Fibroblast of pulmonary artery (primary cell): ENCODE results near the gene JAK3.

Experiments used
- DNase-seq: peaks from one replicate; pipeline ENCODE4 v3.0.0-alpha.2; 2010; ENCODE audit warnings: low read depth
- H3K4me3 ChIP-seq: replicated peaks from 2 replicates; pipeline ENCODE4 v1.5.1; 2011; ENCODE audit warnings: low read depth, mild to moderate bottlenecking, control low read depth, low read length, moderate library complexity
- CTCF ChIP-seq: IDR thresholded peaks from 2 replicates; pipeline ENCODE4 v1.5.1; 2011; ENCODE audit warnings: mild to moderate bottlenecking, control low read depth, low read length, inconsistent platforms; ENCODE audit errors: missing control alignments

JAK3 gene

DNA sequence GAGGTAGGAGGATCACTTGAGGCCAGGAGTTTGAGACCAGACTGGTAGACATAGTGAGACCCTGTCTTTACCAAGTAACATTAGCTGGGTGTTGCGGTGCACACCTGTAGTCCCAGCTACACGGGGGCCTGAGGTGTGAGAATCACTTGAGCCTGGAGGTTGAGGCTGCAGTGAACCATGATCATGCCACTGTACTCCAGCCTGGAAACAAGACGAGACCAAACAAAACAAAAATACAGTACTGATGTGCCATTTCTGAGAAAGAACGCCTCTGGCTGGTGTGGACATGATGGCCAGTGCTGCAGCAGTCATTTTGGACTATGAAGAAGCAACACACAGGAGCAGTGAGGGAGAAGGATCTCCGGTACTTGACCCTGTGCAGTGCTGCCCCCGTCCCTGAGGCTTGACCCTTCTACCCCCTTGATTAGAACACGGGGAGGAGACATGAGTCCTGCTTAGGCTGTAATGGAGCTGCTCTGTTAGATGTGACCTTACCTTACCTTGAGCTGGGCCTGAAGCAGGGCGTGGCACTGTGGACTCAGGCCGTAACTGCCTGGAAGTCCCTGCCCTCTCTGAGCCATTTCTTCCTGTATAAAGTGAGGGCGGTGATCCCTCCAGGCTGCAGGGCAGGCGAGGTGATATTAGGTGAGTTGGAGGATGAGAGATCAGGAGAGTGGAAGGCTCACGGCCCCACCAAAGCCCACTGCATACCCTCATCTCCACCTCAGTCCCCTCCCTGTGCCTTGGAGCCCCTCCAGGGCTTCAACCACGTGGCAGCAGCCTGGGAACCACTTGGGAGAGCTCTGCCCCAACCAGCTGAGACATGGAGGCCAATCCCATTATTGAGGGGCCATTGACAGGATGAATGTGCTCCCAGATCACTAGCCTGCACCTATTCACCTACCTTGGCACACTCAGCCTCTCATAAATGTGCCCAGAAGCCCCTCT, 17.9 kb upstream of the JAK3 start:
- no peak for TF ChIP-seq CTCF
- DNase-seq, result no peak
- H3K4me3 ChIP-seq, result no peak overlapping the region

GRCh38 chr19:17863520-17864182, 15.9 kb upstream of the JAK3 start:
- no peak for DNase-seq
- no peak for TF ChIP-seq CTCF
- H3K4me3 ChIP-seq, result no peak overlapping the region

- no peak for TF ChIP-seq CTCF
- H3K4me3 ChIP-seq, result no peak overlapping the region
- no peak for DNase-seq
Observed at GRCh38 chr19:17862711-17863519, 15.1 kb upstream of the JAK3 start.

GRCh38 chr19:17861542-17862402, 14.0 kb upstream of the JAK3 start:
- H3K4me3 ChIP-seq, result peak overlapping the region; percentile 87
- DNase-seq, result no peak
- TF ChIP-seq CTCF, result no peak

DNA sequence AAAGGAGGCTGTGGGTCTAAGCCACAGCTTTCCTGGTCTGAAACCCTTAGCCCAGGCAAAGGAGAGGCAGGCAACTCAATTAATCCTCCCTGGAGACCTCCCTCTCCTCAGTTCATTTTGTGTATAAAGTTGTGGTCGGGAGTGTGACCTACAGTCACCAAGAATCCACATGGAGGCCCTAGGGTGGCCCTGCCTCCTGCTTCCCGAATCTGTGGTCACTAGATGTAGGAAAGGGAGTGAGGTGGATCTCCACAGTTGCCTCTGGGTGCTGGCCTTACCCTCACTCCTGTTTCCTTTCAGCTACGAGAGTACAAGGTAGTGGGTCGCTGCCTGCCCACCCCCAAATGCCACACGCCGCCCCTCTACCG, 13.2 kb upstream of the JAK3 start:
- no peak for TF ChIP-seq CTCF
- DNase-seq, result no peak
- H3K4me3 ChIP-seq, result peak overlapping the region; percentile 87
